Thymus (tissue), 11 donors: ENCODE measurements around the gene FPR3. TPM values are rescaled to one million over a fixed set of nuclear protein-coding genes. Genes with fewer than 3 reads are reported as not detected.

Source experiments
- DNase-seq, 9 donors: peaks; one replicate each; pipeline ENCODE4 v3.0.0-alpha.2; 2013; ENCODE audit warnings: low spot score in 9 of 9, low read depth in 6 of 9, missing footprints in 1 of 9
- H3K27ac ChIP-seq, 2 donors: one replicate each; pipeline ENCODE4 v1.5.1; 2013; ENCODE audit warnings: control low read depth in 1 of 2, low read depth in 1 of 2, low read length in 1 of 2, mild to moderate bottlenecking in 1 of 2, moderate library complexity in 1 of 2
- H3K27me3 ChIP-seq, 2 donors: one replicate each; pipeline ENCODE4 v1.5.1; 2013; ENCODE audit warnings: low read length in 1 of 2; ENCODE audit not compliant: control insufficient read depth in 2 of 2, insufficient read depth in 1 of 2
- H3K36me3 ChIP-seq, 2 donors: one replicate each; pipeline ENCODE4 v1.5.1; 2013; ENCODE audit warnings: low read length in 1 of 2, mild to moderate bottlenecking in 1 of 2, moderate library complexity in 1 of 2; ENCODE audit not compliant: control insufficient read depth in 2 of 2, insufficient read depth in 2 of 2
- H3K4me1 ChIP-seq, 2 donors: one replicate each; pipeline ENCODE4 v1.5.1; 2013; ENCODE audit warnings: low read length in 2 of 2; ENCODE audit not compliant: control insufficient read depth in 2 of 2, insufficient read depth in 2 of 2
- H3K4me3 ChIP-seq, 2 donors: one replicate each; pipeline ENCODE4 v1.5.1; 2013; ENCODE audit warnings: low read length in 2 of 2, control low read depth in 1 of 2, mild to moderate bottlenecking in 1 of 2
- H3K9me3 ChIP-seq, 2 donors: one replicate each; pipeline ENCODE4 v1.5.1; 2013; ENCODE audit warnings: low read length in 1 of 2, mild to moderate bottlenecking in 1 of 2; ENCODE audit not compliant: control insufficient read depth in 2 of 2, insufficient read depth in 1 of 2
- WGBS: extraction: QIAGEN DNeasy Blood & Tissue Kit; methylation state at CpG from one replicate; pipeline ENCODE4 v1.1.7; 2013; 5-methylcytosine and 5-hydroxymethylcytosine counted together
- polyA plus RNA-seq: library from polyadenylated mRNA; stranded (reverse); fragments of 200-250 nt; gene quantifications from one replicate; pipeline ENCODE4 v1.2.3, GENCODE V29; 2013
- total RNA-seq: library from RNA; stranded (reverse); fragments of 120-200 nt; gene quantifications from one replicate; pipeline ENCODE4 v1.2.4, GENCODE V29; 2013
- donor health status: healthy.

FPR3 gene
- total and polyA plus RNA-seq, 2 donors = 7.8 to 14.1 TPM

GRCh38 chr19:51808333-51808986 lies 13.5 kb downstream of the FPR3 start:
- Histone ChIP-seq H3K4me1 (no peaks in the 10 kb centered on the region), H3K27ac (no peak overlapping the region), H3K9me3 (peaks cover 1 to 11% of the 10 kb centered on the region in 2 donors), H3K36me3 (no peaks in the 10 kb centered on the region), H3K27me3 (no peaks in the 10 kb centered on the region), H3K4me3 (no peak overlapping the region)
- 89% methylated on average over 8 of the region's 8 CpGs for WGBS
- no peak for DNase-seq

GRCh38 chr19:51809787-51810186 lies 14.8 kb downstream of the FPR3 start:
- no peaks in the 10 kb centered on the region for H3K4me1 ChIP-seq
- H3K9me3 ChIP-seq = peaks cover 1 to 11% of the 10 kb centered on the region in 2 donors
- no peak overlapping the region for H3K27ac ChIP-seq
- H3K4me3 ChIP-seq = no peak overlapping the region
- DNase-seq = no peak
- WGBS = 80% methylated on average over 4 of the region's 4 CpGs
- H3K27me3 ChIP-seq = no peaks in the 10 kb centered on the region
- no peaks in the 10 kb centered on the region for H3K36me3 ChIP-seq

- Histone ChIP-seq H3K4me3 (no peak overlapping the region), H3K4me1 (no peaks in the 10 kb centered on the region), H3K27me3 (no peaks in the 10 kb centered on the region), H3K9me3 (peaks cover 1 to 11% of the 10 kb centered on the region in 2 donors), H3K27ac (no peak overlapping the region), H3K36me3 (no peaks in the 10 kb centered on the region)
- DNase-seq = no peak
- WGBS = 94% methylated on average over 7 of the region's 7 CpGs
These were observed 15.3 kb downstream of the FPR3 start for GRCh38 chr19:51810223-51810622.

GRCh38 chr19:51811344-51811743 lies 16.4 kb downstream of the FPR3 start:
- DNase-seq = peak in 1 of 9 donors; percentile 13

GRCh38 chr19:51815043-51815442 lies 20.1 kb downstream of the FPR3 start:
- Histone ChIP-seq H3K36me3 (no peaks in the 10 kb centered on the region), H3K4me1 (no peaks in the 10 kb centered on the region), H3K27me3 (no peaks in the 10 kb centered on the region), H3K9me3 (peaks cover 1 to 11% of the 10 kb centered on the region in 2 donors), H3K4me3 (no peak overlapping the region), H3K27ac (no peak overlapping the region)
- no peak for DNase-seq
- WGBS = 94% methylated on average over 9 of the region's 9 CpGs

More at GRCh38 chr19:51811344-51811743, 16.4 kb downstream of the FPR3 start:
- Histone ChIP-seq H3K9me3 (peaks cover 1 to 16% of the 10 kb centered on the region in 2 donors), H3K4me1 (no peaks in the 10 kb centered on the region), H3K27ac (no peak overlapping the region), H3K4me3 (no peak overlapping the region), H3K36me3 (no peaks in the 10 kb centered on the region), H3K27me3 (no peaks in the 10 kb centered on the region)
- WGBS = 93% methylated on average over 11 of the region's 11 CpGs

- H3K4me3 ChIP-seq = no peak overlapping the region
- peaks cover 1 to 5% of the 10 kb centered on the region in 2 donors for H3K9me3 ChIP-seq
- no peaks in the 10 kb centered on the region for H3K4me1 ChIP-seq
- H3K27ac ChIP-seq = no peak overlapping the region
- H3K36me3 ChIP-seq = no peaks in the 10 kb centered on the region
- H3K27me3 ChIP-seq = no peaks in the 10 kb centered on the region
- no peak for DNase-seq
- WGBS = 94% methylated on average over 1 of the region's 1 CpG
These were observed 21.8 kb downstream of the FPR3 start for GRCh38 chr19:51816711-51817110.

- 46% methylated on average over 3 of the region's 3 CpGs for WGBS
- H3K27ac ChIP-seq = no peak overlapping the region
- no peak overlapping the region for H3K4me3 ChIP-seq
- no peaks in the 10 kb centered on the region for H3K27me3 ChIP-seq
- peaks cover 0 to 1% of the 10 kb centered on the region in 2 donors for H3K4me1 ChIP-seq
- no peak for DNase-seq
- H3K36me3 ChIP-seq = no peaks in the 10 kb centered on the region
- peaks cover 0 to 5% of the 10 kb centered on the region in 2 donors for H3K9me3 ChIP-seq
These were observed 25.1 kb downstream of the FPR3 start for GRCh38 chr19:51820011-51820410.

GRCh38 chr19:51820831-51821446 lies 26.0 kb downstream of the FPR3 start:
- Histone ChIP-seq H3K9me3 (peaks cover 0 to 1% of the 10 kb centered on the region in 2 donors), H3K36me3 (no peaks in the 10 kb centered on the region), H3K4me1 (peaks cover 0 to 3% of the 10 kb centered on the region in 2 donors), H3K27me3 (no peaks in the 10 kb centered on the region), H3K4me3 (no peak overlapping the region), H3K27ac (no peak overlapping the region)
- DNase-seq = no peak
- 91% methylated on average over 7 of the region's 7 CpGs for WGBS

- no peaks in the 10 kb centered on the region for H3K36me3 ChIP-seq
- no peaks in the 10 kb centered on the region for H3K27me3 ChIP-seq
- DNase-seq = no peak
- no peaks in the 10 kb centered on the region for H3K9me3 ChIP-seq
- peaks cover 0 to 3% of the 10 kb centered on the region in 2 donors for H3K4me1 ChIP-seq
- no peak overlapping the region for H3K4me3 ChIP-seq
- WGBS = 88% methylated on average over 3 of the region's 3 CpGs
- no peak overlapping the region for H3K27ac ChIP-seq
These were observed 26.5 kb downstream of the FPR3 start for GRCh38 chr19:51821456-51821855.
